ENCODE data around the gene PDCD4.

PDCD4 gene

DNA sequence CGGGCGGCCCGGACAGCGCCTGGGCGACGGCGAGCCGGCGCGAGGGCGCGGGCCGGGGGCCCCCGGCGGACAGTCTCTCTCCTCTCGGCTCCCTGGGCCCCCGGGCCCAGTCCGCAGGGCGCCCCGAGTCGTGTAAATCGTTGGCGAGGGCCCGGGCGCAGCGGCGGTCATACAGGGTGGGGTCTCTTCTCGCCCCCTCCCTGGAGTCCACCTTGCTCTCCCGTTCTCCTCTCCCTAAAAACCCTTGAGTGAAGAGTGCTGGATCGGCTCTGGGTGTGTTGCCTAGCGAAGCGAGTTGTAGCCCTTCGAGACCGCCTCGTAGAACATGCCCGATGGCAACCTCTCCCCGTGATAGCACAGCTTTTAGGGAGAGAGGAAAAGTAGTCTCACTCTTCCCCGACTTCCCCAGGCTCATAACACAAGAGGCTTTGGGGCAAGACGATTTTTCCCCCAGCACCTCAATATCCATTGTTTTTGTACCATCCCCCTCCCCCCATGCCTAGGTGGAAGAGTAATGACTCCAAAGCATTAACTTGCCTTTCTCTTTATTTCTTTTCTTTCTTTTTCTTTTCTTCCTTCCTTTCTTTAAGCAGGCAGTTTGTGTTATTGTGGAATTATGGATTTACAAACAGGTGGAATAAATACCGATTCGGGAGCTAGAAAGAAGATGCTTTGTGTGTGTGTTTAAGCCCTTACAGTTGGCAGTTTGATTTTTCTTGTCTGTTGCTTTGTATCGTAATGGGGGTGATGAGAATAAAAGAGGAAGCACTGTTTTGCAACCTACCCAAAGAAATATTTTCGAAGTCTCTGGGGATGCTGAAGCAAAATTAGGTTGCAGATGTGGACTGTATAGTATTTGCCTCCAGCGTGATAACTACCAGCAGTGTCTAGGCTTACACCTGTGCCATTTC, 48.5 kb downstream of the PDCD4 start:
- peak; percentile 89 for DNase-seq

DNA sequence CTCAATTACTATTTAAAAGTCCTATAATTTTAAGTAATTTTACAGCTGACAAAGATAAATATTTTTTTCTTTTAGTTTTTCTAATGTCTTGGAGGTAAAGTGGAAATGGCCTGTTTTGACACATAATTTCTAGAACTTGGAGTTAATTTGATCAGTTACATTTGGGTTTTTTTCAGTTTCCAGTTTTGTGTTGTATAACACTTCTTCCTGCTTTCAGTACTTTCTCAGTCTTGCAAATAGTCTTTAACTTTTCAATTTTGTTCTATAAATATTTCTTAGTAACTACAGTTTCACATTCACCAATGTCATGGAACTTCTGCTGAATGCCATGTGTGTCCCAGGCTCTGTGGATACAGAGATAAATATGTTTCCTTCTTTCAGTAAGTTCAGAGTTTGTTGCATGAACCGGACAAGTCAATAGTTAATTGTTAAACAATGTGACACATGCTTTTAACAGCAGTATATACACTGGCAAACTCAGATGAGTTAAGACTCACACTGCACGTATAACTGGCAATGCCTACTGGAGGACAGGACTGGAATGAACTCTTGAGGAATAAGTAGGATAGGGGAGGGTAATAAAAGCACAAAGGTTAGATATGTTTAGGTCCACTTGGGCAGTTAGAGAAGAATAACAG, 52.2 kb downstream of the PDCD4 start:
- no peak for DNase-seq

DNA sequence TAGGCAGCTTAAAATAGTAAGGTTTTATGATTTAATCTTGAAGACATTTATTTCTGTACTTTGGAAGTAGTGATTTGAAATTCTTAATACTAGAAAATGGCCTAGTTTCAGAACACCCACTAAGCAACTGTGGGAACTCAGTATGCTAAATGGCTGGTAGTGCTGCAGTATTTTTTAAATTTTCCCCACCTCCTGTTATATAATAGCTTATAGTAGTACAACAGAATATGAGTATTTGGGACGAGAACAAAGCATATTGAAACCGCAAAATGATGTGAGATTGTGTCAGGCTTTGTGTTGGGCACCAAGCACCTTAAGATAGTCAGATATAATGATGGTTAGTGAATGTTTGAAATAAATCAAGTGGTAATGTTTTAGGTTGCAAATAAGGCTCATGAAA, 55.7 kb downstream of the PDCD4 start:
- DNase-seq = no peak

DNA sequence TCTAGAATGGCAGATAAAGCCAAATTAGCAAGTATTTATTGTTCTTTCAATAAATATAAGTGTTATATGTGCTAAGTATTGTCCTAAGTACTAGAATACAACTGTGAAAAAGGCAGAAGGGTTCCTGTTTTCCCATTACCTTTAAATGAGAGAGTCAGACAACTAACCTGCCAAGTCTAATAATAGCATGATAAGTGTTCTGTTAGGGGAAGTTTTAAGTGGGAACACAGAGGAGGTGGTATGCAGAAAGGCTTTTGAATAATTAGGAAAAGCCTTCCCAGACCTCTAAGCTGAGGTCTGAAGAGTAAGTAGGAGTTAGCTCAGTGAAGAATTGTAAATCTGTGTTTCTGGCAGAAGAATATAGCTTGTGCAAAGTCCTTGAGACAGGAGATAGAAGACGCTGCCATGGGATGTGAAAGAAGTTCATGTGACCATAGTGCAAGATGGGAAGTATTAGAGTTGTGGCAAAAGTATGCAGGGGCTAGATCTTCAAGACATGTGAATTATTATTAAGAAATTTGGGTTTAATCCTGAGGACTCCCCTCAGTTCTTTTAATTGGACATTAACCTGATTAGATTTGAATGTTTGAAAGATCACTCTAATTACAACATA, 60.1 kb downstream of the PDCD4 start:
- no peak for DNase-seq

DNA sequence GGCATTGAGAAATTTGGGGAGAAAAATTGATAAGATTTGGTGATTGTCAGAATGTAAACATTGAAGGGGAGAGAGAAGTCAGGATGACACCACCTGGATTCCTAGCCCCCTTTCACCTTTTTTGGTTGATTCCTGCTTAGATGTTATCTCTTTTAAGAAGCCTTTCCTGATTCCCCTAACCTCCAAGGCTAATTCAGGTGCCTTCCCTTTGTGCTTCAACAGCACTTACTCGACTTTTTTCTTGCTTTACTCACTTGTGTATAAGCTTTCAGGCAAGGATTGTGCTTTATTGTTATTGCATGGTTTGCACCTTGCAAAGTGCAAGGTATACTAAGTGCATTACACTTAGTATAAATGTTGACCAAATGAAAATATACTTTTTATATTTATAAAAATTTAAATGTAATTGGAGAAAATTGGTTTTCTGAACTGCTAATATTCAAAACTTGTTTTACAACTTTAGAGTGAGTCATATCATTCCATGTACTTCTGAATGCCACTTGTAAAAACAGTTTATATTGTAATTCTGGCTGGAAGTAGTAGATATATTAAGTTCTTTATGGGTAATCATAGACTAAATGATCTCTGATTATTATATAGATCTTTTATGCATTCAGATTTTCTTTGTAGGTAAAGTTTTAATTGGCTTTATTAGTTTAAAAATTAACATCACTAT, 60.9 kb downstream of the PDCD4 start:
- DNase-seq = no peak

DNA sequence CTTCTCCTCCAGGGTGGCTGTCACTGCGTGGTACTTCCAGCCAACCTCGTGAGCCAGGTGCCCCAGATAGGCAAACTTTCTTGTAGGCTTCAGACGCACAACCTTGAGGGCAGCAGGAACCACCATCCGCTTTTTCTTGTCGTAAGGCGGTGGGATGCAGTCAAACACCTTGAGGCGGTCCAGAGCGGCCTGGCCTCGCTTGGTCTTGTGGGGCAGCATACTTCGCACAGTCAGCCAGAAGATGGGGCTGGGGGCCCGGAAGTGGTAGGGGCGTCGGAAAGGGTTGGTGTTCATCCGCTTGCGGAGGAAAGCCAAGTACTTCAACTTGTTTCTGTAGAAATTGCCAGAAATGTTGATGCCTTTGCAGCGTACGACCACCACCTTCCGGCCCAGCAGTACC, 65.0 kb downstream of the PDCD4 start:
- DNase-seq = no peak

DNA sequence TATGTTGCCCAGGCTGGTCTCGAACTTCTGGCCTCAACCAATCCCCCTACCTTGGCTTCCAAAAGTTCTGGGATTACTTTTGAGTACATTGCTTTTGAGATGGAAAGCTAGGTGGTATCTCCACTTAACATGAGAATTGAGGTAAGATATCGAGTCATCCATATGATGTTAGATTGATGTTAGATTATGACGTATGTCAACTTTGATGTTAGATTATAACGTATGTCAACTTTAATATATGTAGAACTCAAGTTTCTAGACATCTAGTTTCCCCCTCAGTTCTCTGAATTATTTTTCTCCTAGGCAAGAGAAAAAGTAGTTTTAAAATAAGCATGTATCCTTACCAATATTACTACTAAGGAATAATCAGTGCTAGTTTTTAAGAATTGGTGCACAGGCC, 67.7 kb downstream of the PDCD4 start:
- DNase-seq = no peak

DNA sequence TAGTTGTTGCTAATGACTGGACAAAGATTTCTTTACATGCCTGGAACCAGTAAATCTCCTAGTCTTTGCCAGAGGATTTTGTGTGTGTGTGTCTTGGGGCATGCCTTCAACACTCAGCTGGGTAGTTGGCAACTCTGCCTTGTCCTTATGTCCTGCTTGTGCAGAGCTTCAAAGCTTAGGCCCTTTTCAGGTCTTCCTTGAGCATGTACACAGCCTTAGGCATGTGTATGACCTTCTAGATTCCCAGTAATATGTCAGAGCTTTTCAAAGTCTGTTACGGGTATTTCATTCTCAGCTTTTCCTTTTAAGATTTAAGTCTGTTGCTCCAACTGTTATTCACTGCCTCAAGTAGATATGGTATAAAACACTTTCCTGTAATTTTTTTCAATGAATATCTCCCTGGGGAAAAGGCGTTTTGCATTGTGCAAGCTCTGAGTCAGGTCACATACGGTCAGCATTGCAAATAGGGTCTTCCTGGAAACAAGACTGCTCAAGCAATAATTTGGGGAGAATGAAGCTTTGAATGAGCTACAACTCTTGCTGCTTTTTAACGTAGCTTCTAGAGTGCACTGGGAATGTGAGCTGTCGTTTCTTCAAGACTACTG, 73.2 kb downstream of the PDCD4 start:
- no peak for DNase-seq

DNA sequence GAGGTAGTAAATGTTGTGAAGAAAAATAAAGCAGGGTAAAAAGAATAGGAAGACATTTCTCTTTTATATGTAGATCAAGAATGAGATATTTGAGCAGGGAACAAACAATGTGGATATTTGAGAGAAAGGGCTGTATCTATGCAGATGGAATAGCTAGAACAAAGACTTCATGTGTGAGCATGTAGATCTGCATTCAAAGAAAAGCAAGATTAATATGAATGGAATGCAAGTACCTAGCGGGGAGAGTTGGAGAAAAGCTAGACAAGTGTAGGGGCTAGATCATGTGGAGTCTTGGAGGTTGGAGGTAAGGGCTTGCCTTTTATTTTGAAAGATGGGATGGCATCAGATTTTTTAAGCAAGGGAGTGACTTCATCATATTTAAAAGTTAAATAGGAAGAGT, 74.8 kb downstream of the PDCD4 start:
- DNase-seq = no peak

DNA sequence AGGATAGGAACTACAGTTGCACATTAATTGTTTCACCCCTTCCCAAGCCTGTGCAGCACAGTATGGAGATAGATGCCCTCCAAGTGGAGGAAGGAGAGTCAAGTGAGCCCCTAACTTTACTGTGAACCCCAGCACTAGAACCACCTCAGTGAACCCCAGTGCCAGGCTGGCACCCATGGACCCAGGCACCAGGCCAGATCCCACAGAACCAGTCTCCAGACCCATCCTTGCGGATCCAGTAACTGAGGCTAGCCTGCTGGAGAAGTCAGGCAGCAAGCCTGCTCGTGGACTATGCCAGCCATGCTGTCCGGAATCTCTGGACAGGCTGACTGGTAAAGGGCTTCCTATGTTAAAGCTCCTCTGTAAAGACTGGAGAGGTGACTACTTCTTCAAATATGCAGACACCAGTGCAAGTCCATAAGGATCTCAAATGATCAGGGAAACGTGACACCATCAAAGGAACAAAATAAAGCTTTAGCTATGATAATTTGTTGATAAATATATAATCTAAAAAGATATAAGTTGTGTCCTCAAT, 75.4 kb downstream of the PDCD4 start:
- DNase-seq = no peak
